GM15510 (cell line): ENCODE data around the gene ACOXL.

Experiments
- POLR2A ChIP-seq: IDR thresholded peaks from 3 replicates; pipeline ENCODE4 v1.6.1; 2011; ENCODE audit warnings: borderline replicate concordance; ENCODE audit not compliant: insufficient read length; ENCODE audit errors: extremely low read depth

The ACOXL gene

DNA sequence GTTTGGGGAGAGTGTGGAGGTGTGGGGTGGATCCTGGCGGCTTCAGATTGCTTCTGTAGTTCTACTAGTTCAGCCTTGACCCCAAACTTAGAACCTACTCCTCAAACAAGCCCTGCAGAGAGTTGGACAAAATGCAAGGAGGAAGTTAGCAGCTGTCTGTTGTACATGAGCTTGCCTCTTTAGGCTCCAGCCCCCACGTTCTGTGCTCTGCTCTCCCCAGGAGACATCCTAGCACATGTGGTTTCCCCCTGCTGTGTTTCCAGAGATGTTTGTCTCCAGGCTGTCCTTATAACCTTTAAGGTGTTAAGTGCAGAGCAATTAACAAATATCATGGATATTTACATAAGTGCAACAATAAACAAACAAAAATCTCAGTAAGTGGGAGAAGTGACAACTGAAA is 111.1 kb downstream of the ACOXL start:
- TF ChIP-seq POLR2A = no peak

GRCh38 chr2:110843959-110844510 is 111.7 kb downstream of the ACOXL start:
- no peak for TF ChIP-seq POLR2A

DNA sequence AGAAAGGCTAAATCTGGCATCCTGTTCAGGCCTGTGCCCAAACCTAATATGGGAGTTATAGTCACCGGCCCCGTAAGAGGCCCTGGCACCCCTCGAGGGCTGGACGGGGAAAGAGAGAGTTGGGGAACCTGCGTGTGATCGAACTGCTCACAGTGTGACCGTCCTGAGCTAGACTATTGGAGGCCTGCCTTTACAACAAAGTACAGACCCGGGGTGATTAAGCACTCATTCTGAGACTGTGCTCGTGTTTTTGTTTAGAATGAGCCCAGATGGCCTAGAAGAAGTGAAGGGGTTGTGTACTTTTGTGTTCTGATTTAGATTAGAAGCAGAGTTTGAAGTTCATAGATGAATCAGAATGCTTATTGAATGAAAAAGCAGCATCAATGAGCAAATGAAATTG is 115.3 kb downstream of the ACOXL start:
- no peak for TF ChIP-seq POLR2A

DNA sequence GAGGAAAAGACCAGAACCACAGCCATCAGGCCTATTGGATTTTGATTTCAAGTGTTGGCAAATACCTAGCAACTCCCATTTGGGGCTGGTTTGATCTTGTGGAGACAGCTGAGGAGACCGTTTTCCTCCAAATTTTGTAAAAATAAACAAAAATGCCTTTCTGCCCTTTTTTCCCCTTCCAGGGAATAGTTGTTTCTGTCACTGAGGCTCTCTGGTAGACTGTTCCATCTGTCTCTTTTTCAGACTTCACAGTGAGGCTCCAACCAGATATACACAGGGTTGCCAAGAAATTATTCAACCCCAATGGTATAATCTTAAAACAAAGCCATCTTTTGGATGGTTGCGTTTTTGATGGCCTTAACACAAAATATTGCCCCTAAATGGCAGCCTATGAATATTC is 115.7 kb downstream of the ACOXL start:
- no peak for TF ChIP-seq POLR2A

GRCh38 chr2:110848519-110849030 is 116.2 kb downstream of the ACOXL start:
- TF ChIP-seq POLR2A = no peak

DNA sequence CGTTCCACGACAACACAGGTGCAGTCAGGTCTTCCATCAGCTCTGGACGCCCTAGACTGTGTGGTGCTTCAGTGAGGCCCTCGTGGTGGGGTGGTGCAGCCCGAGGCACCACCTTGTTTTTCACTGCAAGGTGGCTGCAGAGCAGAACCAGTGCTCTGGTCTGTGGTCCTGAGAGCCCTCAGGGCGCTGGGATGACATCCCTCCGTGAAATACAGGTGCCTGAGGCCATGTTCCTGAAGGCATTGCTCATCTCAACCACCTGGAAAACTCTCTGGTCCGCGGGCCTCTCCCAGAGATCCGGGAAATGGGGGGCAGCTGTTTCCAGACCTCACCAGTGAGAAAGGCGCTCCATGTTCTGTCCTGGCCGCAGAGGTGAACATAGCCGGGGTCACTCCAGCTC is 119.2 kb downstream of the ACOXL start:
- TF ChIP-seq POLR2A = no peak

DNA sequence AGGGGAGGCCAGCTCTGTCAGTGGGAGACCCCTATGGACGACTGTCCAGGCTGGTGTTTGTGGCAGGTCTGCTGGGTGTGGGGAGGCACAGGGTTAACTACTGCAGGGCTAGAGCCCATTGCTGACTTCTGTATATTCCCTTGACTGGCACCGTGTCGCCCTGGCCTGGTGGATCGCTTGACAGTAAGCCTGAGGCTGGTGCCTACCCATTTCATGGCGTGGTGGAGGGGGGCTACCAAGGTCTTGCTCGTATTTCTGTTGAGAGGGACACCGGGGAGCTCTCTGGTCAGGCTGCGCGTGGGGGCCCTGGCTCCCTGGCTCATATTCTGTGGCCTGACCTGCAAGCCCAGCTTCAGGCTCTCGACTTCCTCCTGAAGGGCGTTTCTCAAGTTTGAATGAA is 119.7 kb downstream of the ACOXL start:
- no peak for TF ChIP-seq POLR2A

GRCh38 chr2:110852541-110853263 is 120.3 kb downstream of the ACOXL start:
- TF ChIP-seq POLR2A = no peak

GRCh38 chr2:110853516-110853915 is 121.1 kb downstream of the ACOXL start:
- no peak for TF ChIP-seq POLR2A

- no peak for TF ChIP-seq POLR2A
These were observed 121.6 kb downstream of the ACOXL start for GRCh38 chr2:110853948-110854347.

- no peak for TF ChIP-seq POLR2A
These were observed 122.1 kb downstream of the ACOXL start for GRCh38 chr2:110854355-110855081.

- no peak for TF ChIP-seq POLR2A
These were observed 125.9 kb downstream of the ACOXL start for GRCh38 chr2:110858135-110858725.

DNA sequence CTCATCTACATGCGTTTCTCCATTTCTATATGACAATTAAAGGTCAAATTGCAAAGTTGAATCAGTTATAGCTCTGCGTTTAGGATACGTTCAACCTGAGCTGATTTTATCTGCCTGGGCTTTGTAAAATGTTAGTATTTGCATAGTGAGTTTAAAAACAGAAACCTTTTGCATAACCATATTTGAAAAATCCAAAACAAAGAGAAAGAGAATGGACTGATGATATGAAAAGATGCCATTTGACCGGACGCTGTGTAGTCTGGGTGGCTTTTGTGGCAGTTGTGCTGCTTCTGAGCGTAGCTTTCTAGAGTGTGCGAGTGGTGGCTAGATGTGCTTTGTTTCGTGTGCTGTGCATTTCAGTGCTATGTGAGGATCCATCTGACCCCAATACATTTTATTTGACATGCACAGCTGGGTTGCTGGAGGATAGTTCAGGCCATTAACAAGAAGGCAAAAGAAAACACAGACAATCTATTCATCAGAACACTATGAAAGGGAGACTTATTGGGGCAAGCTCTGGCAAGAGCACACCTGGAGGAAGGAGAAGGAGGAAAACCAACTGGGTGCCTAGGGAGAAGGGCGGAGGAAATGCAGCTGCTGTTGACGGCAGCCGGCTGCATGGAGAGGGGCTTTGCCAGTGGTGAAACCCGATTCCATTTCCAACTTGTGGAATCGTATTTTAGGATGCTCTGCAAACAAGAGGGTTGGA is 126.8 kb downstream of the ACOXL start:
- TF ChIP-seq POLR2A = no peak

GRCh38 chr2:110860630-110861029 is 128.3 kb downstream of the ACOXL start:
- no peak for TF ChIP-seq POLR2A
